Spinal cord (tissue), 10 donors: ENCODE data around the gene ATP5MC3. TPM values are rescaled to one million over a fixed set of nuclear protein-coding genes. Genes with fewer than 3 reads are reported as not detected.

Experiments
- DNase-seq, 6 donors: peaks; one replicate each; pipeline versions ENCODE4 v3.0.0 to v3.0.0-alpha.2; 2013 to 2015; ENCODE audit warnings: low spot score in 6 of 6, low read depth in 4 of 6
- H3K27ac ChIP-seq: one replicate; pipeline ENCODE4 v1.5.1; 2013; ENCODE audit warnings: low read depth, low read length, control low read depth
- H3K27me3 ChIP-seq: one replicate; pipeline ENCODE4 v1.6.1; 2013; ENCODE audit warnings: low read length; ENCODE audit not compliant: control insufficient read depth, insufficient read depth
- H3K36me3 ChIP-seq: one replicate; pipeline ENCODE4 v1.6.1; 2013; ENCODE audit warnings: low read length; ENCODE audit not compliant: control insufficient read depth, insufficient read depth
- H3K4me1 ChIP-seq: one replicate; pipeline ENCODE4 v1.6.1; 2013; ENCODE audit warnings: low read length; ENCODE audit not compliant: control insufficient read depth, insufficient read depth
- H3K4me3 ChIP-seq: one replicate; pipeline ENCODE4 v1.5.1; 2013; ENCODE audit warnings: low read depth, low read length, control low read depth
- H3K9me3 ChIP-seq: one replicate; pipeline ENCODE4 v1.6.1; 2013; ENCODE audit warnings: low read length; ENCODE audit not compliant: control insufficient read depth, insufficient read depth
- WGBS: methylation state at CpG from one replicate; pipeline ENCODE4 v1.1.5; 2013; ENCODE audit warnings: missing lambda C conversion rate; ENCODE audit not compliant: insufficient coverage; 5-methylcytosine and 5-hydroxymethylcytosine counted together
- polyA plus RNA-seq, 2 donors: library from polyadenylated mRNA; unstranded; fragments of 120-200 nt; gene quantifications; one replicate each; pipeline ENCODE4 v1.2.1, GENCODE V29; 2013; ENCODE audit not compliant: insufficient read length in 2 of 2
- total RNA-seq, 2 donors: library from RNA; depleted of rRNA in 1 of 2; stranded (reverse); fragments of 120-200 nt in 1 of 2; fragments of >200 nt in 1 of 2; gene quantifications; one replicate each; pipeline versions ENCODE4 v1.2.3 to v1.2.4, GENCODE V29; 2013 to 2014
- donor health status: healthy.

Gene ATP5MC3
- total and polyA plus RNA-seq, 4 donors: 121 to 312 (median 237) TPM

- H3K4me1 ChIP-seq: no peaks in the 10 kb centered on the region
- H3K27me3 ChIP-seq: no peaks in the 10 kb centered on the region
- DNase-seq: no peak
Measured at GRCh38 chr2:175154661-175155082, 26.8 kb downstream of the ATP5MC3 start.

GRCh38 chr2:175152242-175152641, 29.3 kb downstream of the ATP5MC3 start:
- DNase-seq: no peak
- Histone ChIP-seq H3K27me3 (no peaks in the 10 kb centered on the region), H3K4me3 (no peak overlapping the region), H3K4me1 (no peaks in the 10 kb centered on the region), H3K27ac (no peak overlapping the region), H3K9me3 (no peaks in the 10 kb centered on the region), H3K36me3 (no peaks in the 10 kb centered on the region)
- WGBS: no CpG with 5 or more reads among the region's 2 CpGs

More at GRCh38 chr2:175154661-175155082, 26.8 kb downstream of the ATP5MC3 start:
- no peak overlapping the region for H3K4me3 ChIP-seq
- H3K9me3 ChIP-seq: no peaks in the 10 kb centered on the region
- no peak overlapping the region for H3K27ac ChIP-seq
- H3K36me3 ChIP-seq: no peaks in the 10 kb centered on the region

- no peak for DNase-seq
- no CpG with 5 or more reads among the region's 1 CpG for WGBS
- H3K4me1 ChIP-seq: no peaks in the 10 kb centered on the region
Measured at GRCh38 chr2:175151791-175152190, 29.7 kb downstream of the ATP5MC3 start.

GRCh38 chr2:175147186-175147585, 34.3 kb downstream of the ATP5MC3 start:
- DNase-seq: no peak
- H3K36me3 ChIP-seq: peaks cover 3% of the 10 kb centered on the region
- no CpG with 5 or more reads among the region's 4 CpGs for WGBS
- H3K4me1 ChIP-seq: no peaks in the 10 kb centered on the region
- H3K9me3 ChIP-seq: no peaks in the 10 kb centered on the region
- no peak overlapping the region for H3K4me3 ChIP-seq
- no peaks in the 10 kb centered on the region for H3K27me3 ChIP-seq
- no peak overlapping the region for H3K27ac ChIP-seq

More at GRCh38 chr2:175151791-175152190, 29.7 kb downstream of the ATP5MC3 start:
- H3K36me3 ChIP-seq: no peaks in the 10 kb centered on the region
- H3K9me3 ChIP-seq: no peaks in the 10 kb centered on the region
- H3K27me3 ChIP-seq: no peaks in the 10 kb centered on the region
- no peak overlapping the region for H3K27ac ChIP-seq
- no peak overlapping the region for H3K4me3 ChIP-seq

- Histone ChIP-seq H3K36me3 (peaks cover 3% of the 10 kb centered on the region), H3K4me3 (no peak overlapping the region), H3K9me3 (no peaks in the 10 kb centered on the region), H3K4me1 (no peaks in the 10 kb centered on the region), H3K27me3 (no peaks in the 10 kb centered on the region), H3K27ac (no peak overlapping the region)
- DNase-seq: no peak
- WGBS: 95% methylated on average over 2 of the region's 2 CpGs
Measured at GRCh38 chr2:175143678-175144077, 37.8 kb downstream of the ATP5MC3 start.

GRCh38 chr2:175143191-175143590, 38.3 kb downstream of the ATP5MC3 start:
- H3K27me3 ChIP-seq: no peaks in the 10 kb centered on the region
- DNase-seq: no peak
- no peaks in the 10 kb centered on the region for H3K4me1 ChIP-seq
- no peak overlapping the region for H3K4me3 ChIP-seq
- no peak overlapping the region for H3K27ac ChIP-seq
- H3K36me3 ChIP-seq: peaks cover 3% of the 10 kb centered on the region
- WGBS: no CpG with 5 or more reads among the region's 1 CpG
- H3K9me3 ChIP-seq: no peaks in the 10 kb centered on the region

- no peaks in the 10 kb centered on the region for H3K4me1 ChIP-seq
- no CpG with 5 or more reads among the region's 2 CpGs for WGBS
Measured at GRCh38 chr2:175140332-175140731, 41.2 kb downstream of the ATP5MC3 start.

GRCh38 chr2:175137793-175138192, 43.7 kb downstream of the ATP5MC3 start:
- no peaks in the 10 kb centered on the region for H3K27me3 ChIP-seq
- WGBS: no CpG with 5 or more reads among the region's 2 CpGs
- DNase-seq: peak in 1 of 6 donors; percentile 22
- peaks cover 5% of the 10 kb centered on the region for H3K36me3 ChIP-seq
- H3K4me3 ChIP-seq: no peak overlapping the region
- H3K4me1 ChIP-seq: no peaks in the 10 kb centered on the region
- no peak overlapping the region for H3K27ac ChIP-seq
- H3K9me3 ChIP-seq: no peaks in the 10 kb centered on the region

More at GRCh38 chr2:175140332-175140731, 41.2 kb downstream of the ATP5MC3 start:
- H3K27ac ChIP-seq: no peak overlapping the region
- H3K9me3 ChIP-seq: no peaks in the 10 kb centered on the region
- H3K4me3 ChIP-seq: no peak overlapping the region
- H3K36me3 ChIP-seq: peaks cover 3% of the 10 kb centered on the region
- DNase-seq: no peak
- H3K27me3 ChIP-seq: no peaks in the 10 kb centered on the region

- DNase-seq: no peak
- Histone ChIP-seq H3K27ac (no peak overlapping the region), H3K9me3 (no peaks in the 10 kb centered on the region), H3K4me3 (no peak overlapping the region), H3K27me3 (no peaks in the 10 kb centered on the region), H3K36me3 (peaks cover 2% of the 10 kb centered on the region), H3K4me1 (no peaks in the 10 kb centered on the region)
Measured at GRCh38 chr2:175136334-175137215, 44.9 kb downstream of the ATP5MC3 start.

GRCh38 chr2:175135862-175136261, 45.6 kb downstream of the ATP5MC3 start:
- H3K4me1 ChIP-seq: no peaks in the 10 kb centered on the region
- H3K4me3 ChIP-seq: no peak overlapping the region
- no peak for DNase-seq
- no CpG with 5 or more reads among the region's 2 CpGs for WGBS
- no peaks in the 10 kb centered on the region for H3K27me3 ChIP-seq
- H3K36me3 ChIP-seq: peaks cover 2% of the 10 kb centered on the region
- no peak overlapping the region for H3K27ac ChIP-seq
- H3K9me3 ChIP-seq: no peaks in the 10 kb centered on the region
